WTC11 (cell line): ENCODE data around the gene RNF126. TPM values are rescaled to one million over a fixed set of nuclear protein-coding genes. Genes with fewer than 3 reads are reported as not detected.

ENCODE experiments used
- ATAC-seq: fragments of 200-7000 bp; cut with Tn5 transposase; 2 replicates; pipeline ENCODE4 v1.10.0; 2021; ENCODE audit warnings: mild to moderate bottlenecking, moderate library complexity
- CTCF ChIA-PET: fragments of 300-600 bp; sonication (Branson Sonifier 250); formaldehyde crosslinking; loops from one replicate; lab custom pipeline; 2021; ENCODE audit warnings: antibody characterized with exemption; lab: Charles Lee
- POLR2A ChIA-PET: fragments of 350-600 bp; sonication (Branson Sonifier 250); formaldehyde crosslinking; loops from one replicate; lab custom pipeline; 2021; ENCODE audit warnings: antibody characterized with exemption; lab: Charles Lee
- DNase-seq: peaks from one replicate; pipeline ENCODE4 v3.0.0; 2021; ENCODE audit warnings: low spot score
- H3K27ac Mint-ChIP-seq: 2 replicates; pipeline ENCODE4 v1.8.0; 2021; ENCODE audit warnings: mixed read lengths
- H3K27me3 Mint-ChIP-seq: 2 replicates; pipeline ENCODE4 v1.8.0; 2021; ENCODE audit warnings: low read depth, mild to moderate bottlenecking, moderate library complexity, mixed read lengths
- H3K36me3 Mint-ChIP-seq: 2 replicates; pipeline ENCODE4 v1.8.0; 2021; ENCODE audit warnings: mixed read lengths
- H3K4me1 Mint-ChIP-seq: 2 replicates; pipeline ENCODE4 v1.8.0; 2022; ENCODE audit warnings: mixed read lengths
- H3K4me3 Mint-ChIP-seq: 2 replicates; pipeline ENCODE4 v1.8.0; 2021; ENCODE audit warnings: mild to moderate bottlenecking, moderate library complexity, mixed read lengths
- H3K9me3 Mint-ChIP-seq: 2 replicates; pipeline ENCODE4 v1.8.0; 2021; ENCODE audit warnings: mixed read lengths
- AR ChIP-seq: fragments of 250-450 bp; sonication (Bioruptor Pico); IDR thresholded peaks from 2 replicates; pipeline ENCODE4 v1.9.0; 2021; ENCODE audit warnings: mild to moderate bottlenecking
- EMX1 ChIP-seq: fragments of 250-450 bp; sonication (Bioruptor Pico); IDR thresholded peaks from 2 replicates; pipeline ENCODE4 v1.8.0; 2021; ENCODE audit warnings: mild to moderate bottlenecking
- FOXK1 ChIP-seq: sonication (generic); formaldehyde crosslinking; IDR thresholded peaks from 2 replicates; pipeline ENCODE4 v1.8.0; 2022; ENCODE audit warnings: mild to moderate bottlenecking, moderate library complexity, missing genetic modification reagents
- GTF2I ChIP-seq: fragments of 250-450 bp; sonication (Bioruptor Pico); conservative IDR thresholded peaks from 2 replicates; pipeline ENCODE4 v1.4.0; 2021; ENCODE audit warnings: mild to moderate bottlenecking
- MYBL2 ChIP-seq: sonication (generic); formaldehyde crosslinking; IDR thresholded peaks from 2 replicates; pipeline ENCODE4 v1.8.1; 2023; ENCODE audit warnings: mild to moderate bottlenecking, moderate library complexity, missing genetic modification reagents
- PRDM15 ChIP-seq: sonication (generic); formaldehyde crosslinking; IDR thresholded peaks from 2 replicates; pipeline ENCODE4 v1.8.0; 2022; ENCODE audit warnings: missing genetic modification reagents
- SMAD3 ChIP-seq: sonication (generic); formaldehyde crosslinking; IDR thresholded peaks from 2 replicates; pipeline ENCODE4 v1.8.0; 2022; ENCODE audit warnings: missing genetic modification reagents, mild to moderate bottlenecking, borderline replicate concordance
- SMAD4 ChIP-seq: sonication (generic); formaldehyde crosslinking; IDR thresholded peaks from 2 replicates; pipeline ENCODE4 v1.8.0; 2022; ENCODE audit warnings: mild to moderate bottlenecking, missing genetic modification reagents
- SP1 ChIP-seq: sonication (generic); formaldehyde crosslinking; conservative IDR thresholded peaks from 2 replicates; pipeline ENCODE4 v1.8.1; 2022; ENCODE audit warnings: missing genetic modification reagents
- TEAD1 ChIP-seq: sonication (generic); formaldehyde crosslinking; IDR thresholded peaks from 2 replicates; pipeline ENCODE4 v1.8.0; 2022; ENCODE audit warnings: mild to moderate bottlenecking, missing genetic modification reagents
- USF2 ChIP-seq: sonication (generic); formaldehyde crosslinking; IDR thresholded peaks from 2 replicates; pipeline ENCODE4 v1.8.1; 2023; ENCODE audit warnings: mild to moderate bottlenecking, missing genetic modification reagents, moderate library complexity
- ZBTB21 ChIP-seq: sonication (generic); formaldehyde crosslinking; IDR thresholded peaks from 2 replicates; pipeline ENCODE4 v1.8.1; 2023; ENCODE audit warnings: mild to moderate bottlenecking, missing genetic modification reagents, borderline replicate concordance
- ZNF138 ChIP-seq: sonication (generic); formaldehyde crosslinking; conservative IDR thresholded peaks from 2 replicates; pipeline ENCODE4 v1.8.1; 2022; ENCODE audit warnings: mild to moderate bottlenecking, moderate library complexity, missing genetic modification reagents
- ZNF396 ChIP-seq: fragments of 250-450 bp; sonication (Bioruptor Pico); IDR thresholded peaks from 2 replicates; pipeline ENCODE4 v1.8.0; 2021; ENCODE audit warnings: mild to moderate bottlenecking, moderate library complexity, borderline replicate concordance
- ZNF416 ChIP-seq: fragments of 250-450 bp; sonication (Bioruptor Pico); IDR thresholded peaks from 2 replicates; pipeline ENCODE4 v1.9.0; 2021; ENCODE audit warnings: mild to moderate bottlenecking, inconsistent platforms
- ZNF671 ChIP-seq: fragments of 250-450 bp; sonication (Bioruptor Pico); IDR thresholded peaks from 2 replicates; pipeline ENCODE4 v1.8.0; 2021; ENCODE audit warnings: mild to moderate bottlenecking
- total RNA-seq: library from RNA; stranded (reverse); gene quantifications from 3 replicates; pipeline ENCODE4 v1.2.3, GENCODE V29; 2021
- TF ChIP-seq, protein P1 (sequence below): sonication (generic); formaldehyde crosslinking; IDR thresholded peaks from 2 replicates; pipeline ENCODE4 v1.8.1; 2023; ENCODE audit warnings: mild to moderate bottlenecking, missing genetic modification reagents

RNF126 gene
- total RNA-seq, 1 experiment from 2014 or later, result 84.4 TPM

DNA sequence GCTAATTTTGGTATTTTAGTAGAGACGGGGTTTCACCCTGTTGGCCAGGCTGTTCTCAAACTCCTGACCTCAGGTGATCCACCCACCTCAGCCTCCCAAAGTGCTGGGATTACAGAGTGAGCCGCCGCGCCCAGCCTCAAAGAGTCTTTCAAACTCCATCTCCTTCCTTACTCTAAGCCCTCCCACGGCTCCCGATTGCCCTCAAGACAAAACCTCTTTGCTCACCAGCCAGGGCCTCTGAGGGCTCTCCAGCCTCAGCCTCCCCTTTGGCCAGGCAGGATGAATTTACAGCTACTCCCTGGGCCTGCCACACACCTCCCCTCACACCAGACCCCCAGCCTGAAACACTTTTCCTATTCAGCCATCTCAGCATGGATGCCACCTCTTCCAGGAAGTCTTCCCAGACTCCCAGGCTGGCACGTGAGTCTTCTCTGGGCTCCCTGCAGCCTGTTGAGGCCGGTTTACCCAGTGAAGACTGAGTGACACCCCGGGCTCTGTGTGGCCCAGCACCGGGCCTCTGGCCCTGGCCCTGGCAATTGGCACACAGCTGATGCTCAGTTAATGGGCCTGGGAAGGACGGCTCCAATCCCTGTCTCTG lies 24.7 kb upstream of the RNF126 start:
- H3K4me1 Mint-ChIP-seq, result no peaks in the 10 kb centered on the region
- H3K36me3 Mint-ChIP-seq, result no peaks in the 10 kb centered on the region
- H3K4me3 Mint-ChIP-seq, result no peak overlapping the region
- ATAC-seq, result no peak
- POLR2A ChIA-PET, result interaction anchor here (0.6 kb wide), 1 partner anchor 391 kb away, joined by 3 read pairs; no protein-coding TSS in a partner anchor
- TF ChIP-seq ZNF416 (CRISPR knock-in tag) (no peak), ZNF138 (CRISPR knock-in tag) (no peak), ZNF396 (CRISPR knock-in tag) (no peak), GTF2I (CRISPR knock-in tag) (no peak), MYBL2 (no peak), EMX1 (CRISPR knock-in tag) (no peak), ZBTB21 (no peak), USF2 (CRISPR knock-in tag) (no peak), ZNF671 (CRISPR knock-in tag) (no peak), SP1 (CRISPR knock-in tag) (no peak), TEAD1 (CRISPR knock-in tag) (no peak), FOXK1 (no peak), SMAD3 (no peak), SMAD4 (CRISPR knock-in tag) (no peak), AR (CRISPR knock-in tag) (no peak), PRDM15 (CRISPR knock-in tag) (no peak)
- TF ChIP-seq, protein P1, sequence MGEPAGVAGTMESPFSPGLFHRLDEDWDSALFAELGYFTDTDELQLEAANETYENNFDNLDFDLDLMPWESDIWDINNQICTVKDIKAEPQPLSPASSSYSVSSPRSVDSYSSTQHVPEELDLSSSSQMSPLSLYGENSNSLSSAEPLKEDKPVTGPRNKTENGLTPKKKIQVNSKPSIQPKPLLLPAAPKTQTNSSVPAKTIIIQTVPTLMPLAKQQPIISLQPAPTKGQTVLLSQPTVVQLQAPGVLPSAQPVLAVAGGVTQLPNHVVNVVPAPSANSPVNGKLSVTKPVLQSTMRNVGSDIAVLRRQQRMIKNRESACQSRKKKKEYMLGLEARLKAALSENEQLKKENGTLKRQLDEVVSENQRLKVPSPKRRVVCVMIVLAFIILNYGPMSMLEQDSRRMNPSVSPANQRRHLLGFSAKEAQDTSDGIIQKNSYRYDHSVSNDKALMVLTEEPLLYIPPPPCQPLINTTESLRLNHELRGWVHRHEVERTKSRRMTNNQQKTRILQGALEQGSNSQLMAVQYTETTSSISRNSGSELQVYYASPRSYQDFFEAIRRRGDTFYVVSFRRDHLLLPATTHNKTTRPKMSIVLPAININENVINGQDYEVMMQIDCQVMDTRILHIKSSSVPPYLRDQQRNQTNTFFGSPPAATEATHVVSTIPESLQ (CRISPR knock-in tag), result no peak
- TF ChIP-seq, all 79 proteins: peak for 0
- DNase-seq, result no peak
- Mint-ChIP-seq H3K9me3 (no peaks in the 10 kb centered on the region), H3K27ac (no peak overlapping the region), H3K27me3 (no peaks in the 10 kb centered on the region)
- CTCF ChIA-PET, result interaction anchor here (0.6 to 0.9 kb wide), 3 partner anchors 12 to 24 kb away, joined by 3 to 5 read pairs (median 4); partner anchors contain the start of gene RNF126
